Measurements from ENCODE around the gene THADA. TPM values are rescaled to one million over a fixed set of nuclear protein-coding genes. Genes with fewer than 3 reads are reported as not detected.
"Not testable (repeated sequence)": the region's sequence is repeated elsewhere in the genome, so short reads cannot be mapped to it uniquely, and the experiment has no call there.

Gene THADA
- total RNA-seq, 3 donors from 2014 or later (not counting 1 experiment from before 2014, with no cell fraction given), result 34.1 to 35.7 (median 35.3) TPM

GRCh38 chr2:43452318-43452731, 143.5 kb downstream of the THADA start:
- Mint-ChIP-seq H3K4me3 (no peak overlapping the region), H3K9me3 (peaks cover 0 to 4% of the 10 kb centered on the region in 2 donors), H3K27ac (no peak overlapping the region), H3K27me3 (ENCODE audit: low read depth in 2 of 2) (no peaks in the 10 kb centered on the region), H3K4me1 (peaks cover 18 to 22% of the 10 kb centered on the region in 2 donors), H3K36me3 (peaks cover 18% of the 10 kb centered on the region)
- TF ChIP-seq CTCF (IDR thresholded peaks at IDR 0.05), result no peak
- intact Hi-C loops (cut with micrococcal nuclease), result no loop called here
- H3K36me3 ChIP-seq (ENCODE audit: control insufficient read depth, insufficient read depth, low read length), result no peaks in the 10 kb centered on the region
- no peak overlapping the region for H3K27ac ChIP-seq (ENCODE audit: low read length)
- DNase-seq, result no peak
- no peaks in the 10 kb centered on the region for H3K27me3 ChIP-seq (ENCODE audit: control insufficient read depth, insufficient read depth, low read length)
- no peak overlapping the region for H3K4me3 ChIP-seq (ENCODE audit: low read length)
- WGBS (ENCODE audit: insufficient coverage), result 100% methylated on average over 1 of the region's 1 CpG
- H3K4me1 ChIP-seq (ENCODE audit: control insufficient read depth, insufficient read depth, low read length), result no peaks in the 10 kb centered on the region
- no peak for ATAC-seq
- H3K9me3 ChIP-seq (ENCODE audit: control insufficient read depth, insufficient read depth, low read length), result no peaks in the 10 kb centered on the region

GRCh38 chr2:43450617-43451016, 145.2 kb downstream of the THADA start:
- Mint-ChIP-seq H3K4me3 (no peak overlapping the region), H3K4me1 (peaks cover 6 to 10% of the 10 kb centered on the region in 2 donors), H3K27me3 (ENCODE audit: low read depth in 2 of 2) (no peaks in the 10 kb centered on the region), H3K9me3 (peaks cover 0 to 4% of the 10 kb centered on the region in 2 donors), H3K27ac (no peak overlapping the region), H3K36me3 (peaks cover 18% of the 10 kb centered on the region)
- Histone ChIP-seq H3K4me3 (ENCODE audit: low read length) (no peak overlapping the region), H3K36me3 (ENCODE audit: control insufficient read depth, insufficient read depth, low read length) (peaks cover 3% of the 10 kb centered on the region), H3K27me3 (ENCODE audit: control insufficient read depth, insufficient read depth, low read length) (no peaks in the 10 kb centered on the region), H3K9me3 (ENCODE audit: control insufficient read depth, insufficient read depth, low read length) (no peaks in the 10 kb centered on the region), H3K27ac (ENCODE audit: low read length) (no peak overlapping the region), H3K4me1 (ENCODE audit: control insufficient read depth, insufficient read depth, low read length) (no peaks in the 10 kb centered on the region)
- DNase-seq, result no peak
- no peak for TF ChIP-seq CTCF (IDR thresholded peaks at IDR 0.05)
- WGBS (ENCODE audit: insufficient coverage), result 100% methylated on average over 1 of the region's 1 CpG
- ATAC-seq, result no peak
- intact Hi-C loops (cut with micrococcal nuclease), result no loop called here

- intact Hi-C loops (cut with micrococcal nuclease), result no loop called here
- Mint-ChIP-seq H3K27me3 (ENCODE audit: low read depth in 2 of 2) (no peaks in the 10 kb centered on the region), H3K36me3 (peaks cover 18% of the 10 kb centered on the region), H3K9me3 (peaks cover 0 to 4% of the 10 kb centered on the region in 2 donors), H3K4me3 (no peak overlapping the region), H3K27ac (no peak overlapping the region), H3K4me1 (peaks cover 0 to 6% of the 10 kb centered on the region in 2 donors)
- no peak for ATAC-seq
- no peak for TF ChIP-seq CTCF (IDR thresholded peaks at IDR 0.05)
- 89% methylated on average over 1 of the region's 1 CpG for WGBS (ENCODE audit: insufficient coverage)
- Histone ChIP-seq H3K27me3 (ENCODE audit: control insufficient read depth, insufficient read depth, low read length) (no peaks in the 10 kb centered on the region), H3K4me3 (ENCODE audit: low read length) (no peak overlapping the region), H3K36me3 (ENCODE audit: control insufficient read depth, insufficient read depth, low read length) (peaks cover 3% of the 10 kb centered on the region), H3K9me3 (ENCODE audit: control insufficient read depth, insufficient read depth, low read length) (no peaks in the 10 kb centered on the region), H3K4me1 (ENCODE audit: control insufficient read depth, insufficient read depth, low read length) (no peaks in the 10 kb centered on the region), H3K27ac (ENCODE audit: low read length) (no peak overlapping the region)
- no peak for DNase-seq
Measured at GRCh38 chr2:43448822-43449110, 147.1 kb downstream of the THADA start.

GRCh38 chr2:43448011-43448821, 147.6 kb downstream of the THADA start:
- Histone ChIP-seq H3K4me3 (ENCODE audit: low read length) (no peak overlapping the region), H3K9me3 (ENCODE audit: control insufficient read depth, insufficient read depth, low read length) (no peaks in the 10 kb centered on the region), H3K27me3 (ENCODE audit: control insufficient read depth, insufficient read depth, low read length) (no peaks in the 10 kb centered on the region), H3K27ac (ENCODE audit: low read length) (no peak overlapping the region), H3K36me3 (ENCODE audit: control insufficient read depth, insufficient read depth, low read length) (peaks cover 3% of the 10 kb centered on the region), H3K4me1 (ENCODE audit: control insufficient read depth, insufficient read depth, low read length) (no peaks in the 10 kb centered on the region)
- no peak for TF ChIP-seq CTCF (IDR thresholded peaks at IDR 0.05)
- Mint-ChIP-seq H3K36me3 (peaks cover 21% of the 10 kb centered on the region), H3K27ac (no peak overlapping the region), H3K4me3 (no peak overlapping the region), H3K27me3 (ENCODE audit: low read depth in 2 of 2) (no peaks in the 10 kb centered on the region), H3K9me3 (peaks cover 0 to 4% of the 10 kb centered on the region in 2 donors), H3K4me1 (peaks cover 0 to 6% of the 10 kb centered on the region in 2 donors)
- no peak for ATAC-seq
- intact Hi-C loops (cut with micrococcal nuclease), result no loop called here
- DNase-seq, result no peak
- WGBS (ENCODE audit: insufficient coverage), result 99% methylated on average over 5 of the region's 5 CpGs

GRCh38 chr2:43446755-43447154, 149.1 kb downstream of the THADA start:
- ATAC-seq; H3K4me1 Mint-ChIP-seq; intact Hi-C loops (cut with micrococcal nuclease): not testable (repeated sequence)

More at GRCh38 chr2:43446755-43447154, 149.1 kb downstream of the THADA start:
- DNase-seq; H3K4me1 ChIP-seq (ENCODE audit: control insufficient read depth, insufficient read depth, low read length); H3K4me3 ChIP-seq (ENCODE audit: low read length); H3K27ac ChIP-seq (ENCODE audit: low read length); H3K9me3 ChIP-seq (ENCODE audit: control insufficient read depth, insufficient read depth, low read length); H3K9me3 Mint-ChIP-seq; H3K27me3 Mint-ChIP-seq (ENCODE audit: low read depth in 2 of 2); H3K27me3 ChIP-seq (ENCODE audit: control insufficient read depth, insufficient read depth, low read length); H3K36me3 ChIP-seq (ENCODE audit: control insufficient read depth, insufficient read depth, low read length); H3K4me3 Mint-ChIP-seq: not testable (repeated sequence)
- WGBS (ENCODE audit: insufficient coverage), result 95% methylated on average over 3 of the region's 4 CpGs
- Mint-ChIP-seq H3K27ac (peak overlapping the region in 1 of 2 donors; percentile 2), H3K36me3 (peaks cover 27% of the 10 kb centered on the region)

Measured in natural killer cell (primary cell).